SK-N-SH treated with all-trans-retinoic acid at 6 μM for 48 hours (cell line): ENCODE measurements around the gene ABCC6.
"Not testable (repeated sequence)": the region's sequence is repeated elsewhere in the genome, so short reads cannot be mapped to it uniquely, and the experiment has no call there.

Experiments
- PATZ1 ChIP-seq: fragments of 250-450 bp; sonication (Bioruptor Pico); IDR thresholded peaks from 2 replicates; pipeline ENCODE4 v1.8.0; 2020; ENCODE audit warnings: mild to moderate bottlenecking, moderate library complexity, borderline replicate concordance
- POU6F1 ChIP-seq: fragments of 250-450 bp; sonication (Bioruptor Pico); IDR thresholded peaks from 2 replicates; pipeline ENCODE4 v1.8.0; 2021; ENCODE audit warnings: low read depth, mild to moderate bottlenecking, moderate library complexity, borderline replicate concordance
- PPARA ChIP-seq: fragments of 250-450 bp; sonication (Bioruptor Pico); IDR thresholded peaks from 2 replicates; pipeline ENCODE4 v1.5.0; 2020; ENCODE audit warnings: mild to moderate bottlenecking, borderline replicate concordance
- RARB ChIP-seq: fragments of 250-450 bp; sonication (Bioruptor Pico); IDR thresholded peaks from 2 replicates; pipeline ENCODE4 v1.8.0; 2021; ENCODE audit warnings: mild to moderate bottlenecking, moderate library complexity
- SNAI2 ChIP-seq: fragments of 250-450 bp; sonication (Bioruptor Pico); IDR thresholded peaks from 2 replicates; pipeline ENCODE4 v1.5.0; 2020; ENCODE audit warnings: mild to moderate bottlenecking, moderate library complexity
- ZC3H10 ChIP-seq: fragments of 250-450 bp; sonication (Bioruptor Pico); IDR thresholded peaks from 2 replicates; pipeline ENCODE4 v1.5.1; 2021; ENCODE audit warnings: mild to moderate bottlenecking, moderate library complexity
- ZNF565 ChIP-seq: fragments of 450-650 bp; formaldehyde crosslinking; conservative IDR thresholded peaks from 2 replicates; pipeline ENCODE4 v1.5.0; 2020; ENCODE audit warnings: low read depth, mild to moderate bottlenecking, moderate library complexity
- ZNF70 ChIP-seq: fragments of 450-650 bp; formaldehyde crosslinking; IDR thresholded peaks from 2 replicates; pipeline ENCODE4 v1.5.0; 2020; ENCODE audit warnings: mild to moderate bottlenecking, moderate library complexity
- ZNF8 ChIP-seq: fragments of 450-650 bp; formaldehyde crosslinking; IDR thresholded peaks from 2 replicates; pipeline ENCODE4 v1.5.0; 2020; ENCODE audit warnings: mild to moderate bottlenecking, moderate library complexity

- not testable (repeated sequence) for TF ChIP-seq SNAI2 (CRISPR knock-in tag); ZNF565 (CRISPR knock-in tag); ZC3H10; RARB (CRISPR knock-in tag); ZNF70 (CRISPR knock-in tag); POU6F1 (CRISPR knock-in tag); ZNF8 (CRISPR knock-in tag); PATZ1 (CRISPR knock-in tag); PPARA (CRISPR knock-in tag)
These were observed 20.7 kb downstream of the ABCC6 start for GRCh38 chr16:16202400-16203143.
